Stimulated activated CD8-positive, alpha-beta memory T cell treated with anti-CD3 and anti-CD28 coated beads, Interleukin-15, amount 100 ng/mL, for 24 hours (primary cell): ENCODE measurements around the gene DSCAM.
"Not testable (repeated sequence)": the region's sequence is repeated elsewhere in the genome, so short reads cannot be mapped to it uniquely, and the experiment has no call there.

Experiments used
- DNase-seq: peaks from one replicate; pipeline ENCODE4 v3.0.0-alpha.2; 2020; ENCODE audit warnings: low read depth

DSCAM gene

GRCh38 chr21:40313260-40313659 is 533.7 kb downstream of the DSCAM start:
- DNase-seq: no peak

GRCh38 chr21:40300300-40300699 is 546.7 kb downstream of the DSCAM start:
- no peak for DNase-seq

GRCh38 chr21:40299451-40299850 is 547.5 kb downstream of the DSCAM start:
- no peak for DNase-seq

- DNase-seq: no peak
These were observed 552.6 kb downstream of the DSCAM start for GRCh38 chr21:40294345-40294744.

GRCh38 chr21:40291560-40291959 is 555.4 kb downstream of the DSCAM start:
- DNase-seq: no peak

- DNase-seq: no peak
These were observed 562.5 kb downstream of the DSCAM start for GRCh38 chr21:40284409-40284808.

GRCh38 chr21:40282912-40283886 is 563.8 kb downstream of the DSCAM start:
- no peak for DNase-seq

- no peak for DNase-seq
These were observed 568.6 kb downstream of the DSCAM start for GRCh38 chr21:40278345-40278744.

GRCh38 chr21:40276001-40276400 is 571.0 kb downstream of the DSCAM start:
- DNase-seq: no peak

- DNase-seq: no peak
These were observed 574.9 kb downstream of the DSCAM start for GRCh38 chr21:40272037-40272436.

GRCh38 chr21:40271164-40271563 is 575.8 kb downstream of the DSCAM start:
- DNase-seq: no peak

GRCh38 chr21:40270047-40270446 is 576.9 kb downstream of the DSCAM start:
- no peak for DNase-seq

- DNase-seq: no peak
These were observed 577.7 kb downstream of the DSCAM start for GRCh38 chr21:40269239-40269638.

- not testable (repeated sequence) for DNase-seq
These were observed 588.5 kb downstream of the DSCAM start for GRCh38 chr21:40258456-40258855.

- no peak for DNase-seq
These were observed 589.6 kb downstream of the DSCAM start for GRCh38 chr21:40257342-40257741.

GRCh38 chr21:40255518-40256444 is 591.2 kb downstream of the DSCAM start:
- DNase-seq: no peak

GRCh38 chr21:40254540-40255465 is 592.2 kb downstream of the DSCAM start:
- no peak for DNase-seq

- no peak for DNase-seq
These were observed 593.8 kb downstream of the DSCAM start for GRCh38 chr21:40253112-40253511.

GRCh38 chr21:40250514-40251294 is 596.3 kb downstream of the DSCAM start:
- no peak for DNase-seq

GRCh38 chr21:40244981-40245380 is 602.0 kb downstream of the DSCAM start:
- no peak for DNase-seq

GRCh38 chr21:40243685-40244084 is 603.3 kb downstream of the DSCAM start:
- no peak for DNase-seq
